ENCODE measurements around the gene MARCKSL1.

GRCh38 chr1:32334274-32334861 lies 1.7 kb downstream of the MARCKSL1 start:
- TF ChIP-seq CTCF (IDR thresholded peaks at IDR 0.05; ENCODE audit: low read depth, low read length, missing input control) (no peak), ATF3 (IDR thresholded peaks at IDR 0.05) (no peak), REST (IDR thresholded peaks at IDR 0.05) (no peak), MAX (IDR thresholded peaks at IDR 0.05) (no peak), RAD21 (IDR thresholded peaks at IDR 0.05) (no peak), TAF1 (conservative IDR thresholded peaks at IDR 0.05) (no peak), YY1 (IDR thresholded peaks at IDR 0.05) (no peak), JUND (IDR thresholded peaks at IDR 0.05) (no peak), ZBTB33 (IDR thresholded peaks at IDR 0.05) (no peak), FOXA1 (IDR thresholded peaks at IDR 0.05) (no peak), EGR1 (IDR thresholded peaks at IDR 0.05; ENCODE audit: low read depth in 2 of 2) (no peak)

Data from liver (tissue), 3 donors.